ENCODE measurements around the gene CDH1.

DNA sequence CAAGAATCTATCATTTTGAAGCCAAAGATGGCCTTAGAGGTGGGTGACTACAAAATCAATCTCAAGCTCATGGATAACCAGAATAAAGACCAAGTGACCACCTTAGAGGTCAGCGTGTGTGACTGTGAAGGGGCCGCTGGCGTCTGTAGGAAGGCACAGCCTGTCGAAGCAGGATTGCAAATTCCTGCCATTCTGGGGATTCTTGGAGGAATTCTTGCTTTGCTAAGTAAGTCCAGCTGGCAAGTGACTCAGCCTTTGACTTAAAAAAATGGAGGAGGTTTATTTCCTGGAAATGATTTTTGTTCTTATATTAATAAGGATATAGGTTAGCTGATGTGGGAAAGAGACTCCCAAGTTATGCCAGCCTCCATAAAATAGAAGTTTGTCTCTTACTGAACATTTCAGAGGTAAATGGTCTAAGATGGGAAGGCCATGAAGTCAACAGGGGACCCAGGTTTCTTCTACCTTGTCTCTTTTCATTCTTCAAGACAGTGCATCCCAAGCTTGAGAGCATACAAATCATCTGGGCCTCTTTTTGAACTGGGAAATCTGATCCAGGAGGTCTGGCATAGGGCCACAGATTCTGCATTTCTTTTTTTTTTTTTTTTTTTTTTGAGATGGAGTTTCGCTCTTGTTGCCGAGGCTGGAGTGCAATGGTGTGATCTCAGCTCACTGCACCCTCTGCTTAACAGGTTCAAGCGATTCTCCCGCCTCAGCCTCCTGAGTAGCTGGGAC lies 86.5 kb downstream of the CDH1 start:
- TF ChIP-seq, protein P1, sequence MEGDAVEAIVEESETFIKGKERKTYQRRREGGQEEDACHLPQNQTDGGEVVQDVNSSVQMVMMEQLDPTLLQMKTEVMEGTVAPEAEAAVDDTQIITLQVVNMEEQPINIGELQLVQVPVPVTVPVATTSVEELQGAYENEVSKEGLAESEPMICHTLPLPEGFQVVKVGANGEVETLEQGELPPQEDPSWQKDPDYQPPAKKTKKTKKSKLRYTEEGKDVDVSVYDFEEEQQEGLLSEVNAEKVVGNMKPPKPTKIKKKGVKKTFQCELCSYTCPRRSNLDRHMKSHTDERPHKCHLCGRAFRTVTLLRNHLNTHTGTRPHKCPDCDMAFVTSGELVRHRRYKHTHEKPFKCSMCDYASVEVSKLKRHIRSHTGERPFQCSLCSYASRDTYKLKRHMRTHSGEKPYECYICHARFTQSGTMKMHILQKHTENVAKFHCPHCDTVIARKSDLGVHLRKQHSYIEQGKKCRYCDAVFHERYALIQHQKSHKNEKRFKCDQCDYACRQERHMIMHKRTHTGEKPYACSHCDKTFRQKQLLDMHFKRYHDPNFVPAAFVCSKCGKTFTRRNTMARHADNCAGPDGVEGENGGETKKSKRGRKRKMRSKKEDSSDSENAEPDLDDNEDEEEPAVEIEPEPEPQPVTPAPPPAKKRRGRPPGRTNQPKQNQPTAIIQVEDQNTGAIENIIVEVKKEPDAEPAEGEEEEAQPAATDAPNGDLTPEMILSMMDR (IDR thresholded peaks at IDR 0.05), result no peak
- TF ChIP-seq POLR2AphosphoS5 (IDR thresholded peaks at IDR 0.05) (no peak), POLR2A (IDR thresholded peaks at IDR 0.05) (no peak), EP300 (IDR thresholded peaks at IDR 0.05) (no peak)
